GM19239 (cell line): ENCODE measurements around the gene DIDO1.
A peak's percentile ranks its signal among the peaks of the same experiment; 100 is the strongest.

Experiments
- DNase-seq: peaks from one replicate; pipeline ENCODE4 v3.0.0; 2011; ENCODE audit warnings: low spot score; ENCODE audit not compliant: insufficient read length
- FAIRE-seq: peaks from 2 replicates; lab custom pipeline; 2011; peaks lifted over from hg19 to GRCh38; lab: Jason Lieb, UNC

Gene DIDO1

DNA sequence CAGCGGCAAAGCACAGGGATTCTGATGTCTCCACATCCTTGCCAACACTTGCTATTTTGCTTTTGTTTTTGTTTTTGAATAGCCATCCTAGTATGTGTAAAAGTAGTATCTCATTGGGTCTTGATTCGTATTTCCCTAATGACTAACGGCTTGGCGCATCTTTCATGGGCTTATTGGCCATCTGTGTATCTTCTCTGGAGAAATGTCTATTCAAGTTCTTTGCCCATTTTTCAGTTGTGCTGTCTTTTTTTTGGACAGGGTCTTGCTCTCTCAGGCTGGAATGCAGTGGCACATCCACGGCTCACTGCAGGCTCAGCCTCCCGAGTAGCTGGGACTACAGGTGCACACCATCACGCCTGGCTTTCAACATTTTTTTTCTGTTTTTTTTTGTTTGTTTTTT lies 82.1 kb downstream of the DIDO1 start:
- FAIRE-seq (no peak), DNase-seq (no peak)

DNA sequence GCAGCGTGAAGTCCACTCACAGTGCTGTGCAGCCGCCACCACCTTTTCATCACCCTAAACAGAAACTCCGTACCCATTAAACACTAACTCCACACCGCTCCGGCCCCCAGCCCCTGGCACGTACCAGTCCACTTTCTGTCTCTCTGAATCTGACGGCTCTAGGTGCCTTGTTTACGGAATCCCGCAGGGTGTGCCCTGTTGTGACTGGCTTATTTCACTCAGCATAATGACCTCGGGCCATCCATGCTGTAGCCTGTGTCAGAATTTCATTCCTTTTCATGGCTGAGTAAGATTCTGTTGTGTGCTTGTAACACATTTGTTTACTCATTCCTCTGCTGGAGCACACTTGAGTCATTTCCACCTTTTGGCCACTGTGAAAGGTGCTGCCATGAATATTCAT lies 82.6 kb downstream of the DIDO1 start:
- DNase-seq (no peak), FAIRE-seq (no peak)

DNA sequence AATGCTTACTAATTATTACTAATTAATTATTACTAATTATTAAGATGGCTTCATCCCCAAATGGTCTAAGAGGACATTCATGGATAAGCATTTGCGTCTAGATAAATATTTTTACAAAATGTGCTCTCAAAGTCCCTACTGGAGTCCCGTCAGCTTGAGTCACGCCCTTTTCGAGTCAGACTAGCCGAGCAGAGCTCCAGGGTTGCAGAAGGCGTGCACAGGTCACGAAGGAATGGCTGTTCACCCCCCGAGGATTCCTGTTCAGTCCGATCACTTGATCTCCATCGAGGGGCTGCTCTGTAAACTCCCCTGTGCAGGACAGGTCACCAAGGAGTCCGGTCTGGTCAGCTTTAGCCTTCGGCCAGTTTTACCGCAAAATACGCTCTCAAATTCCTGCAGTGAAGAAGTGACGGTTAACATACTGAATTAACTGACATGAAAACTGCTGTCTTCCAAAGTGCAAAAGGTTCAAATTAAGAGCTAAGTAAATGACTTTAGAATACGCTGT lies 84.5 kb downstream of the DIDO1 start:
- FAIRE-seq = no peak

DNA sequence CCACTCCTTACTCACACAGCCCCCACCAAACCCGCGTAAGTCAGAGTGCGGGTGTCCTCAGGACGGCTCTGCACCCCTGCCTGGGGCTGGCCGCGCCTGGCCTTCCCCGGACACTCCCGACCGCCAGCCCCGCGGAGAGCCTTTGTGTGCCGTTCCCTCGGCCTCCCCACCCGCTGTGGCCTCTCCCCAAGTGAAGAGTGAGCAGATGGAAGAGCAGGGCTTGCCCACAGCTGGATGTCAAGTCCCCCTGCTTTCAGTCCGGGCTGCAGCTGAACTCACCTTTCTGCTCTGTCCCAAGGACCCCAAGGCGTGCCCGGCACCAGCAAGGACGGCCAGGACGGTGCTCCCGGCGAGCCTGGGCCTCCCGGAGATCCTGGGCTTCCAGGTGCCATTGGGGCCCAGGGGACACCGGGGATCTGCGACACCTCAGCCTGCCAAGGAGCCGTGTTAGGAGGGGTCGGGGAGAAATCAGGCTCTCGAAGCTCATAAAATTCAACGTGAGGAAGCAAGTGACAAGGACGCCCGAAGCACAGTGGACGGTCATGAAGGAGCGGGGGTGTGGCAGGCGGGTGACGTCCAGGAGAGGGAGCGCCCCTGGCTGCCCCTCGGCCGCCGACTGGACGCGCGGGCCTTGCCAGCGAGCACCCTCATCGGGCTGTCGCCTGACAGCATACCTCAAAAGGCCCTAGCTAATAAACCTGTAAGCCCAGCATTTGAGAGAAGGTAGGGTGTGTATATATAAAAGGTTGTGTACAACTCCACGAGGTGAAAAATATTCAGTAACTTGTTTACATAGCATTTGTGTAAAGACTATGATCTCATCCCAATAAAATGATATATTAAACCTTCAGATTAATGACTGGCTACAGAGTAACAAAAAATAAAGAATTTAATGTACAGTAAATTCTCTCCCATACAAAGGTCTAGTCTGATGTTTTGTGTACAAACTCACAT lies 85.8 kb downstream of the DIDO1 start:
- FAIRE-seq (no peak), DNase-seq (no peak)

More for the DNA sequence above, 84.5 kb downstream of the DIDO1 start:
- no peak for DNase-seq

DNA sequence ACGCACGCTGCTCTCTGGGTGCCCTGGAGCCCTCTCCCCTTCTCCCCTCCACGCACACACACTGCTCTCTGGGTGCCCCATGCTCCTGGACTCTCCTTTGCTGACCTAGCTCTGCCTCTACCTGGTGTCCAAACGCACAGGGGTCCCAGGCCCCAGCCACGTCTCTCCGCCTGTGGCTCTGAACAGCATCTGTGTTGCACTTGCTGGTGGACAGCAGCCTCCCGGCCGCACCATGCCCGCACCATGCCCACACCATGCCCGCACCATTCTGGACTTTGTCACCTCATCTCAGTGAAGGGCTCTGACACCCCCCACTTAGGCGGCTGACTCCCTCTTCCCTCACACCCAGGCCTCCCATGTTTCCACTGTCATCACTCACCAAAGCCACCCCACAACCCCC lies 86.5 kb downstream of the DIDO1 start:
- DNase-seq = no peak
- FAIRE-seq = no peak

DNA sequence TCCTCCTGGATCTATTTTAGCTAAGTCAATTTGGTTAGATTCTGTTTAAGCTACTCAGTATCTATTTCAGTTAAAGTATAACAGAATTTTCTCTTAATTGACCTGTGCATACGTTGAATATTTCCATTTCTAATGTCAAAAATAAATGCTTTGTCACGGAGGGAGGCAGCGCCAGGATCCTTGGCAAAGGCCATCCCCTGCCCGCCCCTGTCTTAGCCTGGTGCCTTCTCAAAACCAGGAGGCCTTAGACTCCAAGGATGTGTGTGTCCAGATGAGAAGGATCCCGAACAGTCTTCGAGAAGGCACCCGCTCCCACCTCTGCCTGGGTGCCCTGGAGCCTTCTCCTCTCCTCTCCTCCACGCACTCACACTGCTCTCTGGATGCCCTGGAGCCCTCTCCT lies 87.0 kb downstream of the DIDO1 start:
- FAIRE-seq (no peak), DNase-seq (no peak)

DNA sequence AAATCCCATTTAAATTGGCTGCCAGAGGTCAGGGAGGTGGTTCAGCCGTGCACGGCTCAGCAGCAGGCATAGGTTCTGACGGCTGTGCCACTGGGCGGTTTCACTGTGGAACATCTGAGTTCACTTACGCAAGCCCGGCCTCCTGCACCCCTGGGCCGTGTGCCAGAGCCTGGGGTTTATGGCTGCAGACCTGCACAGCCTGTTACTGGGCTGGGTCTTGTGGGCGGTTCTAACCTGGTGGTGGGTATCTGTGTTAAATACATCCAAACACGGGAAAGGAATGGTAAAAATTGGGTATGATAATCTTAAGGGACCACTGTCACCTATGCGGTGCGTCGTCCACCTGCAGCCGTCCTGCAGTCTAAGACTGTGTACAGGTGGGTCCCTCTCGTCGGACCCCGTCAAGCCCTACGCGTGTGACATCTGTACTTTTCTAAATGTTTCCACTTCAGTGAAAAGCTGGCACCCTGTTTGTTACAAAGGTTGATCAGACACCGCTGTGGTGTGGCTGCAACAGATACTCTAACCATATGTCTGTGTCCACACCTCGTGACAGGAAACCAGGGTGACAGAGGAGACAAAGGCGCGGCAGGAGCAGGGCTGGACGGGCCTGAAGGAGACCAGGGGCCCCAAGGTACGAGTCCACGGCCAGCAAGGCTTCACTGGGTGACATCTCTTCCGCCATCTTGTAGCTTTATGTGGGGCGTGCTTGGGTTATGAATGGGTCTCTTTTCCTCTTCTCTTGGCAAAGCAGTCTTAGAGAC lies 88.0 kb downstream of the DIDO1 start:
- FAIRE-seq = peak; percentile 63

DNA sequence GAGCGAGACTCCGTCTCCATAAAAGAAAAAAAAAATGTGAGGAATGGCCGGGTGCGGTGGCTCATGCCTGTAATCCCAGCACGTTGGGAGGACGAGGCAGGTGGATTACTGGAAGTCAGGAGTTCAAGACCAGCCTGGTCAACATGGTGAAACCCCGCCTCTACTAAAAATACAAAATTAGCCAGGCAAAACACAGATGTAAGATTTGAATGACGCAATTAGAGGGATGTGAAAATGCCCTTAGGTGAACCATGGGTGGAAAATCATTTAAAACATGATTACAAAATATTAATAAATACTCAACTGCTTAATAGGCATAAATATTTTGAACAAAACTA lies 88.5 kb downstream of the DIDO1 start:
- FAIRE-seq = no peak

More for the DNA sequence above, 88.0 kb downstream of the DIDO1 start:
- DNase-seq = peak; percentile 48

DNA sequence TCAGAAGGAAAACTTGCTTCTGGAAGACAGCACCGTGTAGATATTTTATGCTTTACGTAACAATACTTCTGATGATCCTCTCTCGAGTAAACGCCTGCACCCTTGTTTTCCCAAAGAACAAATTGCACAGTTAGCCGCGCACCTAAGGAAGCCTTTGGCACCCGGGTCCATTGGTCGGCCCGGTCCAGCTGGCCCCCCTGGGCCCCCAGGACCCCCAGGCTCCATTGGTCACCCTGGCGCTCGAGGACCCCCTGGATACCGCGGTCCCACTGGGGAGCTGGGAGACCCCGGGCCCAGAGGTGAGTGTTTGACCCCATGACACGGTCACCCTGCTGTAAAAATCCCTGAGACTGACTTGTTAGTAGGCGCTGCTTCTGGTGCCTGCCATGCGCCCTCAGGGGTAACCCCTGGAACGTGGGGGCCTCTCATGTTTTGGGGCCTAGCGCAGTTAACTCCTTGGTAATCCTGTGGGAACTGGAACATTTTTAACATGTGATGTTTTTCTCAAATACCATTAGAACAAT lies 89.3 kb downstream of the DIDO1 start:
- DNase-seq (no peak), FAIRE-seq (no peak)

More for the DNA sequence above, 88.5 kb downstream of the DIDO1 start:
- DNase-seq = no peak

DNA sequence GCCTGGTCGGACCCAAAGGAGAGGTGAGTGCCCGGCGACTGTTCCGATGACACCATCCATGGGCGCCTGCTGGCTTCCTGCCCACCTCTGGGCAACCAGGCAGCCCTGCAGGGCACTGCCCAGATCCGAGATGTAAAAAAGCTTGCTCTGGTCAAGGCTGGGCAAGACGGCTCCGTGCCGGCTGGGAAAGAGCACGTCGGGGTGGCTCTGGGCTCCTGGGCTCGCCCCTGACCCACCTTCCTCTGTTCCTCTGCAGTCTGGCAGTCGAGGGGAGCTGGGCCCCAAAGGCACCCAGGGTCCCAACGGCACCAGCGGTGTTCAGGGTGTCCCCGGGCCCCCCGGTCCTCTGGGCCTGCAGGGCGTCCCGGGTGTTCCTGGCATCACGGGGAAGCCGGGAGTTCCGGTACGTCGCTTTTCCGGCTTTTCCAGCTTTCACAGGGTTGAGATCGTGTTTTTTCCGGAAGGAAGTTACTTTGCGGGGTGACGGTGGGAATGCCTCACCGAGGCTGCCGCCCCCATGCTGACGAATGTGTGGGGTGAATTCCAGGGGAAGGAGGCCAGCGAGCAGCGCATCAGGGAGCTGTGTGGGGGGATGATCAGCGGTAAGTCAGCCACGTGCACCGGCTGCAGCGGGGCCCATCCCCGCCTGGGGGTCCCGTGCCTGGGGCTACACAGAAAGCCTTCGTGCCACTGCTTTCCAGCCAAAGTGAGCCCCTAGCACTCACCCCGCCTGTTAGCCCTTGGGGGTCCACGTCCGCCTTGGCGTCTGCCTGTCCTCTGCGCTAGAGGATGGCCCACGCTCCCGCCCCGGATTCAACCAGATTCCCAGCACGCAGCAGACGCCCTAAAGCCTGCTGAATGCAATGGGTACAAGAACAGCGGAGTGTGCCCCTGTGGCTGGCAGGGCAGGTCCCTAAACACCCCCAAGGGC lies 90.1 kb downstream of the DIDO1 start:
- FAIRE-seq (no peak), DNase-seq (no peak)

DNA sequence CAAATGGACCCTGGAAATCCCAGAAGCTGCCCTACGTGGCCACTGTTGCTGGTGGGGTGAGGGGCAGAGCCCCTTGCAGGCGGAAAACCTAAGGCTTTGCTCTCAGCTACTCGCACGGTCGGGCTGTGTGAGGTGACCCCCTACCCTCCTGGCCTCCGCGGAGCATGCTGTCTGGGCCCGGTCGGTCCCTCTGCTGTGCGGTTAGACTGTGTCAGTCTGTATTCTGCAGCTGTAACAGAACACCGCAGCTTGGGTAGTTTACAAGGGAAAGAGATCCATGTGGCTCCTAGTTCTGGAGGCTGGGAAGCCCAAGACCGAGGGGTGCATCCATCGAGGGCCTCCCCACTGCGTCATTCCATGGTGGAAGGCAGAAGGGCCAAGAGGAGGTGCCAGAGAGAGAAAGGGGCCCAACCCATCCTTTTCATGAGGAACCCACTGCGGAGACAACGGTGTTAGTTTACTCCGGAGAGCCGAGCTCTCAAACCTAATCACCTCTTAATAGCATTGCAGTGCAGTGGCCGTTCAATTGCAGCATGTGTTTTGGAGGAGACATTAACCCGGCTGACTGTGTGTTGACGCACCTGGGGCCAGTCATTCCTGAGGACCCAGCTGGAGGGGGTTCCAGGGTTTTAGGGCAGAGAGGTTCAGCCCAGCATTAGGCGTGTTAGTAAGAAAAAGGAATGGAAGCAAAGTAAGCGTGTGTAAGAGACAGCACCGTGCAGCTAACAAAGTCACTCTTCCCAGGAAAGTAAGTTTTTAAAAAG lies 91.2 kb downstream of the DIDO1 start:
- DNase-seq = no peak

DNA sequence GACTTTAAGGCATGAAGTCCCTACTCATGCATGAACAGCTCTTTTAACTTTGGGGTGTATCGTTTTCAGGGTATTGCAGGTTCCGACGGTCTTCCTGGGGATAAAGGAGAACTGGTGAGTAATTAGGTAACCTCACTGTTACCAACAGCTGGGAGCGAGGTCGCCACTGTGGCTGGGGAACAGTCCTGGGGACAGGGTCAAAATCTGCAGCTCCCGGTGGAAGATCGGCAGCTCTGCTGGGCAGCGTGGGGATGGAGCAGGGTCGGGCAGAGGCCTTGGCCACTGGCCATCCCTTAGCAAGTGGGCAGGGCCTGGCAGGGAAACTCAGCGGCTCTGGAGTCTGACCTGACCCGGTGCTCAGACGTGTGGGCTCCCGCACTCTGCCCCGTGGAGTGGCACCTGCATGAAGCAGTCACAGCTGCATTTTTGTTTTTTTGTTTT lies 93.3 kb downstream of the DIDO1 start:
- FAIRE-seq (no peak), DNase-seq (no peak)

More for the DNA sequence above, 91.2 kb downstream of the DIDO1 start:
- FAIRE-seq = no peak

DNA sequence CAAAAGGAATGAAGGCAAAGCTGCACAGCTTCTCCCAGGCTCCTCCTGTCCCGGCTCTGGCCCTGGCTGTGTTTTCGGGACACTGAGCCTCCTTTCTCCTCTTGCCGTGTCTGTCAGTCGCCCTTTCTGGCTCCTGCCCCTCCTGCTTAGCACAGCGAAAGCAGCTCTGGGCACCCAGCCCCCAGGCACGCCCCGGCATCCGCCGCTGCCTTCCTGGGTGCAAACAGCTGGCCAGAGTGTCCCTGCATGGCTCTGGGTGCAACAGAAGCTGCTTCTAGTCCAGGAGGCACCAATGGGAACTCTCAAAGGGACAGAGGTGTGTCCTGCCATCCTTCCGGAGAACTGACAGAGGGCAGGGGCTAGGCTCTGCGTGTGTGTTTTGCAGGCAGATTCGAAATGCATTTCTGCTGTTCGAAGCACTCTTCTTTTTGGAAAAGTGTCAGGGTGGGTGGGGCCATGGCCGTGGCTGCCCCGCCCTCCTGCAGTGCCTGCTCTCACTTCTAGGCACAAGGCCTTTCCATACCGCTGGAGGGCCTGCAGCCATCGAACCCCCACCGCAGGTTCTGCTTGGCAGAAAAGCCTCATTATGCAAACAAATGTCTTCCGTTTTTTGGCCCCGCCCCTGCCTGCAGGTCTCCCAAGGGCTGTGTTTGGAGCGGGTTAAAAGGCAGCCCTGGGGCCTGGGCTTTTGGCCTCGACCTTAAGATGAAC lies 93.9 kb downstream of the DIDO1 start:
- DNase-seq = peak; percentile 76
- peak; percentile 93 for FAIRE-seq

DNA sequence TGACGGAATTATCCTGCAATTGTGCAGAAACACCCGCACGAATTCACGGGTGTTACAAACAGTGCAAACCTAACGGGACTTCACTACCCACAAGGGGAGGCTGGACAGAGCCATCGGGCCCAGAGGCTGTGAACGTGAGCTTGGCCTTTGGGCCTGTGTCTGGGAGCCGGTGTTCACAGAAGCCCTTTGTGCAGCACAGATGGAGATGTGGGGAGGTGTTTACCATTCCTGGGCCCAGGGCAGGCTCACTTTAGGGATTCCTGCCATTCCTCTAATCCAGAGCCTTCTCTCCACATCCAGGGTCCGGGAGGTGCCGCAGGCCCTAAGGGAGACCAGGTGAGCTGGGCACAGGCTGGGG lies 94.5 kb downstream of the DIDO1 start:
- DNase-seq = no peak
- FAIRE-seq = no peak

DNA sequence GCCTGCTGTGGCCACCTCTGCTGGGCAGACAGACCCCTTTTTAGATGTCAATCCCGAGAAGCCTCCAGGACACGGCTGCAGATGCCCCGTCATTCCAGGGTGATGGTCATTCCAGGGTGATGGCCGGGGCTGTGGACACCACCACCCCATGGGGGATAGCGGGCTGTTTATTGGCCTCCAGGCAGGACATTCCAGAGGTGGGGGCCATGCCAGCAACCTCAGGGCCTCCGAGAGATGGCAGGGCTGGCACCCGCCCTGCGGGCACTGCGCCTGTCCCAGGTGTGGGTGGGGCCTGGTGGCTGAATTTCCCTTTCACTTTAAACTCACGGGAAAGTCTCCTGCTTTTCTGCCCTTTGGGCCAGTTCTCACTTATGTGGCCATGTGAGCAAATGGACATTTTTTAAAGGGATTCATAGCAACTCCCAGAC lies 94.9 kb downstream of the DIDO1 start:
- no peak for FAIRE-seq
- no peak for DNase-seq

DNA sequence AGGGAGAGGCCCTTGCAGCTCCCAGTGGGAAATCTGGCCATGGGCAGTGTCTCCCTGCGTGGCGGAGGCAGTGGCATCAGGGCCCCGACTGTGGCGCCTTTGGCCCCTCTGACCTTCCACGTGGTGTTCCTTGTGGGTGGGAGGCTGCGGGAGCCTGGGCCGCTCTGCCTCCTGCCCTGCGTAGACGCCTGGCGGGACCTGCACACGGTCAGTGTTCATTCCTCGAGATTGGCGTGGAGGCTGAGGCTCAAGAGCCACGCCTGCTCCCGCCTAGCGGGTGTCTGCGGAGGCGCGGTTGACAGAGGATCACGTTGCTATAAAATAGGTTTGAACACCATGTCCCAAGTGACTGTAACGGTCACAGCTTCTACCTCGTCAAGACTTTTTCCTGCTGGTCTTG lies 95.5 kb downstream of the DIDO1 start:
- DNase-seq (no peak), FAIRE-seq (no peak)

DNA sequence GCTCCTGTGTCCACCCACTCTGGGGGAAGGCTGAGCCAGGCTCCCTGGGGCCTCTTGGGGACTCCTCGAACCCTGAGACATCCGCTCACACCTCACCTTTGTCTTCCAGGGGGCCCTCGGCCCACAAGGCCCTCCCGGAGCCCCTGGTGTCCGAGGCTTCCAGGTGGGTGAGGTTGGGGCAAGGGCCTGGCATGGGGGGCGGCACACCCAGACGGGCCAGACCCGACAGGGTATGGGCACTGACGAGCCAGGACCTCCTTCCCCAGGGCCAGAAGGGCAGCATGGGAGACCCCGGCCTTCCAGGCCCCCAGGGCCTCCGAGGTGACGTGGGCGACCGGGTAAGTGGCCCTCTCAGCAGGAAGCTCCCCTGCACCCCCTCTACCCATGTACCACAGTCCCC lies 96.1 kb downstream of the DIDO1 start:
- FAIRE-seq = no peak
- DNase-seq = no peak
